ENCODE measurements around the gene NDST1. TPM values are rescaled to one million over a fixed set of nuclear protein-coding genes. Genes with fewer than 3 reads are reported as not detected.

Gene NDST1
- total RNA-seq, 1 experiment from 2014 or later, result 69.9 TPM

- POLR2A ChIA-PET, result no interaction called here
- no peak for DNase-seq (ENCODE audit: low spot score)
- peaks cover 53% of the 10 kb centered on the region for H3K4me1 Mint-ChIP-seq
- peak overlapping the region; percentile 91; the same call in 1 of the 2 replicates for H3K27ac Mint-ChIP-seq
- CTCF ChIA-PET, result interaction anchor here (1.0 to 4.8 kb wide), 3 partner anchors 8 to 64 kb away, joined by 4 to 22 read pairs (median 6); no protein-coding TSS in a partner anchor
- no peaks in the 10 kb centered on the region for H3K36me3 Mint-ChIP-seq
- H3K4me3 Mint-ChIP-seq, result no peak overlapping the region
- no peak for ATAC-seq
- TF ChIP-seq TP53 (CRISPR knock-in tag; IDR thresholded peaks at IDR 0.05), result no peak
- peak; percentile 50; the same call in 1 of the 2 replicates for TF ChIP-seq GTF2I (CRISPR knock-in tag; conservative IDR thresholded peaks at IDR 0.05)
- no peaks in the 10 kb centered on the region for H3K27me3 Mint-ChIP-seq (ENCODE audit: low read depth)
- H3K9me3 Mint-ChIP-seq, result no peaks in the 10 kb centered on the region
Observed at GRCh38 chr5:150521939-150522503, 14.1 kb downstream of the NDST1 start.

DNA sequence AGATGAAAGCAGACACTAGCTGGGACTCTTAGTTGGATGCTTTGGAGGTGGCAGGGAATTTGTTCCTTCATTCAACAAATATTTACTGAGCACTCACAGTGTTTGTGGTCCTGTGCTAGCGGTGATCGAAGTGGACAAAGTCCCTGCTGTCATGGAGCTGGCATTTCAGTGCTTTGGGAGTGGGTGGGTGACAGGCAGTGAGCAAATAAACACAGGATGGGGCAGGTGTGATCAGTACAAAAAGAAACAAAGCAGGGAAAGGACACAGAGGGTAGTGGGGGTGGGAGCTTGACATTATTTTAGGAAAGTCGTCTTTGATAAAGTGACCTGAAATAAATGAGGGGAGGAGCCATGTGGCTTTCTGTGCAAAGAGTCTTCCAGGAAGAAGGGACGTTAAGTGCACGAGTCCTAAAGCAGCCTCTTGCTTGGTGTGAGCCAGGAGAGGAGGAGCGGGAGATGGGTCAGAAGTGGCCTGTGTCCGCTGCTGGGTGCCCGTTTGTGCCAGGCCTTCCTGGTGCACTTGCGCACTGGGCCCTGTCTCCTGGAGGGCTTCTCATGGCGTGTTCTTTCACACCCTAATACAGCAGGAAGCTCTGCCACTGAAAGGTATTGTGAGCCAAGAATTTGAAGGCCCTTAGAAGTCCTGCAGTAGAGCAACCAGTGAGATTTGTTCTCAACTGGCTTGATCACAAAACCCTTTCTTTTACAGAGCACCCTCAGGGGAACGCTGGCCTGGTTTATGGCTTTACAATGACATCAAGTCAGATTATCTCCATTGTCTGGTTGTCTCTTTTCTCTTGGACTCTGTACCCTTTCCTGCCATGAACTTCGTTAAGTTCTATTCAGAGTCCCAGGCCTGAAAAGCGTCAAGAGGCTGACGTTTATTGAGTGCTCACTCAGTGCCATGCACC is 14.8 kb downstream of the NDST1 start:
- no peaks in the 10 kb centered on the region for H3K9me3 Mint-ChIP-seq
- no peaks in the 10 kb centered on the region for H3K27me3 Mint-ChIP-seq (ENCODE audit: low read depth)
- peaks cover 48% of the 10 kb centered on the region for H3K4me1 Mint-ChIP-seq
- ATAC-seq, result no peak
- DNase-seq (ENCODE audit: low spot score), result no peak
- H3K27ac Mint-ChIP-seq, result peak overlapping the region; percentile 96
- 0 out of 2 replicates have a peak, but pooled peaks have one; percentile 34 for TF ChIP-seq GABPB1 (CRISPR knock-in tag; IDR thresholded peaks at IDR 0.05)
- no peak for TF ChIP-seq CREM (CRISPR knock-in tag; IDR thresholded peaks at IDR 0.05)
- ChIA-PET CTCF (interaction anchor here (0.6 to 4.8 kb wide), 11 partner anchors 9 to 73 kb away, joined by 3 to 53 read pairs (median 13); partner anchors contain the start of gene RPS14), POLR2A (no interaction called here)
- no peak overlapping the region for H3K4me3 Mint-ChIP-seq
- H3K36me3 Mint-ChIP-seq, result no peaks in the 10 kb centered on the region; the same call in 1 of the 2 replicates

DNA sequence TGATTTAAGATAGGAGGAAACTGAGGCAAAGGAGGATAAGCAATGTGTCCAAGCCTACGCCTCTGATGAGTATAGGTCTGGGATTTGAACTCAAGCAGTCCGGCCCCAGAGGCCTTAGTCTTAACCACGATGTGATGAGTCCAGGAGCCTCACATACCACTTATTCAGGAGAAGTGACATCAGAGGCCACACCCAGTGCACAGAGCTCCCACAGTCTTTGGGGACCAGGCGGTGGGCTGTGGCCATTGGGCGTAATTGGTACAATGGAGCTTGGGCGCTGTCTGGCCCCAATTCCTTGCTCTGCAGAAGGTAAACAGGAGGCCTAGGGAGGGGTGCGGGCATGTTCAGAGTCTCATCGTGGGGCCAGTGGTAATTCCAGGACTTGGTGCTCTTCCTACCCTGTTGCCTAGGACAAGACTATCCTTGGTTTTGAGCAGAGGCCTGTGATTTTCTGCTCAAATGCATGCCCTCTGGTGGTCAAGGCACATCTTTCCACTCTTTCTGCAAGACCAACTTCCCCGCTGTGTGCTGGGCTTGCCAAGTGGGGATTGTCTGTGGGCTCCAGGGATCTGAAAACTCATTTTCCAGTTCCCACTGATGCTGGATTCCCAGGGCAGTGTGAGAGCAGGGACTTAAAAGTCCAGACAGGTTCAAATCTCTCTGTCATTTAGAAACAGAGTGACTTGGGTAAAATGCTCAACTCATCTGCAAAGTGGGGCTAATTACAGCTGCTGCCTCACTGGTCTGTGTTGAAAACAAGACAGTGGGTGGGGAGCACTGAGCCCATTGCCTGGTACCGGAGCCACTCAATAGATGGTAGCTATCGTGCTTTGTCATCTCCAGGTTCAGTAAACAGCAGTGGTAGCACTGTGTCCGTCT is 15.8 kb downstream of the NDST1 start:
- CTCF ChIA-PET, result interaction anchor here (0.6 to 4.8 kb wide), 14 partner anchors 7 to 74 kb away, joined by 3 to 53 read pairs (median 5); partner anchors contain the start of gene RPS14
- DNase-seq (ENCODE audit: low spot score), result peak; percentile 48

DNA sequence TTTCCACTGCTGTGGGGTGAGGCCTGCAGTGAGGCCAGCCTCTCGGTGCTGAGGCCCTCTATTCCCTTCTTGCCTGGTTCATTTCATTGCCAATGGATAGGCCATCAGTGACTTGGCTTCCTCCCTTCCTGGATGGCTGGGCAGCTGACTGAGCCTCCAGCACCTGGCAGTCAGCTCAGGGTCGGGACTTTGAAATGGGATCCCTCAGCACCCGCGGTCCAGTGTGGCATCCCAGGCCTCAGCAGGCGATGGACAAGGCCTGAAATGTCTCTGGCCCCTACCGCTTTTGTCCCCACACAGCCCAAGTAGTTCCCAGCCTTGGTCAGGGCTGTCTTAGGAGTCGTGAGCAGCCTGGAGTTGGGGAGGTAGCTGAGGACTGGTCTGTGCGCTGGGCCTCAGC is 17.2 kb downstream of the NDST1 start:
- DNase-seq (ENCODE audit: low spot score) (no peak), ATAC-seq (peak; percentile 10)
- H3K27me3 Mint-ChIP-seq (ENCODE audit: low read depth), result no peaks in the 10 kb centered on the region
- POLR2A ChIA-PET, result no interaction called here
- H3K4me3 Mint-ChIP-seq, result no peak overlapping the region
- H3K27ac Mint-ChIP-seq, result no peak overlapping the region
- peaks cover 50% of the 10 kb centered on the region for H3K4me1 Mint-ChIP-seq
- no peaks in the 10 kb centered on the region for H3K9me3 Mint-ChIP-seq
- H3K36me3 Mint-ChIP-seq, result peaks cover 5% of the 10 kb centered on the region; the same call in 1 of the 2 replicates
- CTCF ChIA-PET, result interaction anchor here (0.9 to 4.8 kb wide), 14 partner anchors 11 to 176 kb away, joined by 3 to 53 read pairs (median 10); partner anchors contain the start of genes RBM22 and RPS14
- TF ChIP-seq ARID4B (CRISPR knock-in tag; IDR thresholded peaks at IDR 0.05; ENCODE audit: borderline replicate concordance) (no peak), ZNF263 (CRISPR knock-in tag; IDR thresholded peaks at IDR 0.05; ENCODE audit: low read depth) (no peak), JAZF1 (CRISPR knock-in tag; IDR thresholded peaks at IDR 0.05) (no peak), CREB1 (CRISPR knock-in tag; IDR thresholded peaks at IDR 0.05) (no peak), TP53 (CRISPR knock-in tag; IDR thresholded peaks at IDR 0.05) (no peak), GTF2I (CRISPR knock-in tag; conservative IDR thresholded peaks at IDR 0.05) (no peak), SP1 (CRISPR knock-in tag; conservative IDR thresholded peaks at IDR 0.05) (no peak), SOX15 (CRISPR knock-in tag; IDR thresholded peaks at IDR 0.05) (no peak)
- TF ChIP-seq, protein P1, sequence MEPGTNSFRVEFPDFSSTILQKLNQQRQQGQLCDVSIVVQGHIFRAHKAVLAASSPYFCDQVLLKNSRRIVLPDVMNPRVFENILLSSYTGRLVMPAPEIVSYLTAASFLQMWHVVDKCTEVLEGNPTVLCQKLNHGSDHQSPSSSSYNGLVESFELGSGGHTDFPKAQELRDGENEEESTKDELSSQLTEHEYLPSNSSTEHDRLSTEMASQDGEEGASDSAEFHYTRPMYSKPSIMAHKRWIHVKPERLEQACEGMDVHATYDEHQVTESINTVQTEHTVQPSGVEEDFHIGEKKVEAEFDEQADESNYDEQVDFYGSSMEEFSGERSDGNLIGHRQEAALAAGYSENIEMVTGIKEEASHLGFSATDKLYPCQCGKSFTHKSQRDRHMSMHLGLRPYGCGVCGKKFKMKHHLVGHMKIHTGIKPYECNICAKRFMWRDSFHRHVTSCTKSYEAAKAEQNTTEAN (CRISPR knock-in tag; IDR thresholded peaks at IDR 0.05), result no peak

More for the DNA sequence above, 15.8 kb downstream of the NDST1 start:
- no peak for TF ChIP-seq RORB (CRISPR knock-in tag; IDR thresholded peaks at IDR 0.05)
- no peak for TF ChIP-seq ZNF317 (CRISPR knock-in tag; IDR thresholded peaks at IDR 0.05; ENCODE audit: borderline replicate concordance, low read depth)
- TF ChIP-seq, protein P2, sequence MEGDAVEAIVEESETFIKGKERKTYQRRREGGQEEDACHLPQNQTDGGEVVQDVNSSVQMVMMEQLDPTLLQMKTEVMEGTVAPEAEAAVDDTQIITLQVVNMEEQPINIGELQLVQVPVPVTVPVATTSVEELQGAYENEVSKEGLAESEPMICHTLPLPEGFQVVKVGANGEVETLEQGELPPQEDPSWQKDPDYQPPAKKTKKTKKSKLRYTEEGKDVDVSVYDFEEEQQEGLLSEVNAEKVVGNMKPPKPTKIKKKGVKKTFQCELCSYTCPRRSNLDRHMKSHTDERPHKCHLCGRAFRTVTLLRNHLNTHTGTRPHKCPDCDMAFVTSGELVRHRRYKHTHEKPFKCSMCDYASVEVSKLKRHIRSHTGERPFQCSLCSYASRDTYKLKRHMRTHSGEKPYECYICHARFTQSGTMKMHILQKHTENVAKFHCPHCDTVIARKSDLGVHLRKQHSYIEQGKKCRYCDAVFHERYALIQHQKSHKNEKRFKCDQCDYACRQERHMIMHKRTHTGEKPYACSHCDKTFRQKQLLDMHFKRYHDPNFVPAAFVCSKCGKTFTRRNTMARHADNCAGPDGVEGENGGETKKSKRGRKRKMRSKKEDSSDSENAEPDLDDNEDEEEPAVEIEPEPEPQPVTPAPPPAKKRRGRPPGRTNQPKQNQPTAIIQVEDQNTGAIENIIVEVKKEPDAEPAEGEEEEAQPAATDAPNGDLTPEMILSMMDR (IDR thresholded peaks at IDR 0.05), result 0 out of 2 replicates have a peak, but pooled peaks have one; percentile 12
- TF ChIP-seq ZNF232 (CRISPR knock-in tag; IDR thresholded peaks at IDR 0.05), result no peak
- H3K27ac Mint-ChIP-seq, result peak overlapping the region; percentile 96
- H3K36me3 Mint-ChIP-seq, result peaks cover 5% of the 10 kb centered on the region; the same call in 1 of the 2 replicates
- peak; percentile 74 for ATAC-seq
- H3K4me3 Mint-ChIP-seq, result no peak overlapping the region
- no peaks in the 10 kb centered on the region for H3K9me3 Mint-ChIP-seq
- H3K27me3 Mint-ChIP-seq (ENCODE audit: low read depth), result no peaks in the 10 kb centered on the region
- peaks cover 46% of the 10 kb centered on the region for H3K4me1 Mint-ChIP-seq
- POLR2A ChIA-PET, result no interaction called here
